Mesendoderm (in vitro differentiated cells): ENCODE measurements around the gene COL10A1.

Source experiments
- DNase-seq: peaks from one replicate; pipeline ENCODE4 v3.0.0; 2013
- H2AK5ac ChIP-seq: 2 replicates; pipeline ENCODE4 v1.6.1; 2013; ENCODE audit warnings: low read length, inconsistent platforms
- H2BK120ac ChIP-seq: 2 replicates; pipeline ENCODE4 v1.6.1; 2013; ENCODE audit warnings: low read depth, mild to moderate bottlenecking, low read length, moderate library complexity, mixed read lengths
- H2BK15ac ChIP-seq: replicated peaks from 2 replicates; pipeline ENCODE4 v1.6.1; 2013; ENCODE audit warnings: low read depth, mild to moderate bottlenecking, moderate library complexity
- H2BK5ac ChIP-seq: 2 replicates; pipeline ENCODE4 v1.6.1; 2013; ENCODE audit warnings: low read length, inconsistent platforms
- H3K18ac ChIP-seq: 2 replicates; pipeline ENCODE4 v1.6.1; 2013; ENCODE audit warnings: mild to moderate bottlenecking, low read length, mixed read lengths
- H3K23ac ChIP-seq: one replicate; pipeline ENCODE4 v1.6.1; 2013; ENCODE audit warnings: low read length
- H3K27ac ChIP-seq: 2 replicates; pipeline ENCODE4 v1.5.1; 2013; ENCODE audit warnings: low read depth, mild to moderate bottlenecking, inconsistent platforms, low read length, moderate library complexity
- H3K27me3 ChIP-seq: 2 replicates; pipeline ENCODE4 v1.6.1; 2013; ENCODE audit warnings: low read length, control low read depth, mild to moderate bottlenecking, inconsistent platforms; ENCODE audit not compliant: insufficient read depth, poor library complexity
- H3K36me3 ChIP-seq: 2 replicates; pipeline ENCODE4 v1.6.1; 2013; ENCODE audit warnings: low read length, inconsistent platforms; ENCODE audit not compliant: control insufficient read depth, insufficient read depth
- H3K4ac ChIP-seq: one replicate; pipeline ENCODE4 v1.6.1; 2013; ENCODE audit warnings: low read depth, mild to moderate bottlenecking, low read length, moderate library complexity
- H3K4me1 ChIP-seq: 2 replicates; pipeline ENCODE4 v1.6.1; 2013; ENCODE audit warnings: low read depth, low read length, inconsistent platforms; ENCODE audit not compliant: control insufficient read depth
- H3K4me2 ChIP-seq: 2 replicates; pipeline ENCODE4 v1.6.1; 2013; ENCODE audit warnings: low read length
- H3K4me3 ChIP-seq: 2 replicates; pipeline ENCODE4 v1.5.1; 2013; ENCODE audit warnings: mild to moderate bottlenecking, low read length
- H3K56ac ChIP-seq: one replicate; pipeline ENCODE4 v1.6.1; 2013; ENCODE audit warnings: low read length
- H3K79me1 ChIP-seq: 2 replicates; pipeline ENCODE4 v1.6.1; 2013; ENCODE audit warnings: low read length, inconsistent platforms
- H3K79me2 ChIP-seq: 2 replicates; pipeline ENCODE4 v1.6.1; 2013; ENCODE audit warnings: mild to moderate bottlenecking, low read length; ENCODE audit not compliant: control insufficient read depth, insufficient read depth
- H3K9ac ChIP-seq: 2 replicates; pipeline ENCODE4 v1.6.1; 2013; ENCODE audit warnings: low read length, inconsistent platforms
- H4K5ac ChIP-seq: one replicate; pipeline ENCODE4 v1.6.1; 2013; ENCODE audit warnings: low read length
- H4K8ac ChIP-seq: one replicate; pipeline ENCODE4 v1.6.1; 2013; ENCODE audit warnings: low read depth, mild to moderate bottlenecking, control low read depth, low read length, moderate library complexity
- WGBS: extraction: QIAGEN DNeasy Blood & Tissue Kit; methylation state at CpG from one replicate; pipeline ENCODE4 v1.1.7; 2013; ENCODE audit warnings: low lambda C conversion rate, missing lambda C conversion rate; ENCODE audit not compliant: insufficient coverage; ENCODE audit errors: extremely low coverage; 5-methylcytosine and 5-hydroxymethylcytosine counted together

Gene COL10A1

DNA sequence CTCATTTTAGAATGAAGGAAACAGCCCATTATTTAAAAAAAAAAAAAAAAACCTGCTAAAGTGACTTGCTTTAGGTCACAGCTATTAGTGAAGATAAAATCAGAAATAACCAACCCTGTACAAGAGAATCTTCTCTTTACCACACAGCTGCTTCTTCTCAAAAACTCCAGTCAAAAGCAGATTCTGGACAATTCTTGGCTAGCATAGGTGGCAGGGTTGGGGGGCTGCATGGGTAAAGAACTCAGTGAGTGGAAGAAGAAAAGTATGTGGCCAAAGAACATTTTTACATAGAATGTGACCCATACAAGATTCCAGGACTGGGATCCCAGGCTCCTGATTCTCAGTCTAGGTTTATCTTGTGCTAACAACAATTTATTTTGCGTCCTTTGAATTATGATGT, 55.8 kb downstream of the COL10A1 start:
- H2AK5ac ChIP-seq: no peak overlapping the region
- WGBS: no CpG with 5 or more reads among the region's 1 CpG
- H4K5ac ChIP-seq: no peak overlapping the region
- no peak overlapping the region for H3K9ac ChIP-seq
- no peak overlapping the region for H2BK5ac ChIP-seq
- no peak overlapping the region for H2BK120ac ChIP-seq
- no peaks in the 10 kb centered on the region for H3K4me1 ChIP-seq
- no peak overlapping the region for H3K4ac ChIP-seq
- no peak overlapping the region for H3K27ac ChIP-seq
- H3K56ac ChIP-seq: no peak overlapping the region
- H3K79me2 ChIP-seq: no peaks in the 10 kb centered on the region
- H3K36me3 ChIP-seq: no peaks in the 10 kb centered on the region
- no peaks in the 10 kb centered on the region for H3K79me1 ChIP-seq
- no peak overlapping the region for H2BK15ac ChIP-seq
- no peak overlapping the region for H3K18ac ChIP-seq
- no peak overlapping the region for H3K23ac ChIP-seq
- H3K4me2 ChIP-seq: no peak overlapping the region
- no peak overlapping the region for H3K4me3 ChIP-seq
- no peak overlapping the region for H4K8ac ChIP-seq
- DNase-seq: no peak
- H3K27me3 ChIP-seq: no peaks in the 10 kb centered on the region
